Endometrial microvascular endothelial cells (primary cell): ENCODE data around the gene SASH3. TPM values are rescaled to one million over a fixed set of nuclear protein-coding genes. Genes with fewer than 3 reads are reported as not detected.

ENCODE experiments used
- in situ Hi-C: cut with HindIII; loops from 2 replicates; pipeline ENCODE4 v1.10.0; 2017; ENCODE audit warnings: low sequenced_read_pairs, low pct_unique_long_range_greater_than_20kb; ENCODE audit errors: inconsistent ontology term
- total RNA-seq: library from RNA; depleted of rRNA; stranded (reverse); fragments of >200 nt; gene quantifications from one replicate; pipeline ENCODE4 v1.2.3, GENCODE V29; 2015; ENCODE audit errors: inconsistent ontology term

SASH3 gene
- total RNA-seq, 1 donor from 2014 or later, result not detected

DNA sequence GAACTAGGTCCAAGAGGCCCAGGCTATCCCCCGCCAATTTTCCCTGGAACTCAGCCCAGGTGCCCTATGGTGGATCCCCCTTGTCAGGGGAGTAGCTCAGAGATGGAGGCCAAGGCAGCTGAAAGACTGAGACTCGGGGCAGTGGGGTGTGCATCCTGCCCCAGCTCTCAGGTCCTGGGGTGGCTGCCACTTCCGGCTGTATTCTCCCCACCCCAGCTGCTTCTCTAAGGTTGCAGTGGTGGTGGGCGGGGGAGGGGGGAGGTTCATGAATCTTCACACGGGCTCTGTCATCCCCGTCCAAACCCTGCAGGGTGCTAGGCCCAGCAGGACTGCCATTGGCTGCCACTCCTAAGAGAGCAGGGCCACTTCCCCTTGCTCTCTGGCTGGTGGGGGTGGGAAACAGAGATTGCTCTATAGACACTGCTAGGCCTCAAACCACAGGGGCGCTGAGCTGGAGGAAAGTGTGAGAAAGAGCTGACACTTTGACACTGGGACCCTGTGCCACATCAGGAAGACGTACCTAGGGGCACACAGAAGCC is 1.5 kb downstream of the SASH3 start:
- in situ Hi-C loops, result no loop called here

DNA sequence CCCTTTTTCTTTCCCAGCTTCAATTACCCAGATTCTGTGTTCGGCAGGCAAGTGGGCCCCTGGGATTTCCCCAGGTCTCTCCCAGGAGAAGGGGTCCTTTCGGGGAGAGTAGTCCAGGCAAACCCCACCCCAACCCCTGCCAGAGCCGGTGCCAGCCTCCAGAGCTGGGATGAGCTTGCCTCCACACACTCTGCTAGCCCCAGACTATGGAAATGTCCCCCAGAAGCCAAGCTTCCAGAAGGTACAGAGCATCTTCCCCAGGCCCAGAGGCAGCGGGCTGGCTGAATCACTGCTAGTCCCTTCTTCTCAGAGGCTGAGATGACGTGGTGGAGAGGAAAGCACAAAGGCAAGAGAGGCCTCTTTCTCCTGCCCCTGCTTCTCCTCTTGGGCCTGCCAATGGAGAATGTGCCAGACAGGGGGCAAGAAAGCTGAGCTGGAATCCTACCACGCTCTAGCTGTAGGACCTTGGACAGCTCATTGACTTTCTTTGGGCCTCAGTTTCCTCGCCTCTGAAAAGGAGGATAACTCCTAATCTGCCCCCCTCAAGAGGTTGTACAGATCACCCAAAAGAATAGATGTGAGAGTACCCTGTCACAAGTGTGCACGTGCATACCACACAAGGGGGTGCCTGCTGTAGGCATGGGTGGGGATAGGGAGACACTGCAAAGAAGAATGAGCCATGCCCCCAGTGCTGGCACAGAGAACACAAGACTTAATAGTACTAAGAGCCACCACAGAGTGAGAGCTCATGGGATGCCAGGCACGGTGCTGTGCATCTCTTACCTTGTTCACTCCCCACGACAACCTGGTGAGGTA is 2.1 kb downstream of the SASH3 start:
- in situ Hi-C loops, result no loop called here

- in situ Hi-C loops, result no loop called here
These were observed 3.0 kb downstream of the SASH3 start for GRCh38 chrX:129782706-129783105.

- in situ Hi-C loops, result no loop called here
These were observed 3.6 kb downstream of the SASH3 start for GRCh38 chrX:129783291-129783713.

GRCh38 chrX:129784371-129784770 is 4.6 kb downstream of the SASH3 start:
- in situ Hi-C loops, result no loop called here

- in situ Hi-C loops, result no loop called here
These were observed 5.6 kb downstream of the SASH3 start for GRCh38 chrX:129785160-129785947.

GRCh38 chrX:129786210-129786651 is 6.5 kb downstream of the SASH3 start:
- in situ Hi-C loops, result no loop called here

GRCh38 chrX:129787336-129788055 is 7.7 kb downstream of the SASH3 start:
- in situ Hi-C loops, result no loop called here

DNA sequence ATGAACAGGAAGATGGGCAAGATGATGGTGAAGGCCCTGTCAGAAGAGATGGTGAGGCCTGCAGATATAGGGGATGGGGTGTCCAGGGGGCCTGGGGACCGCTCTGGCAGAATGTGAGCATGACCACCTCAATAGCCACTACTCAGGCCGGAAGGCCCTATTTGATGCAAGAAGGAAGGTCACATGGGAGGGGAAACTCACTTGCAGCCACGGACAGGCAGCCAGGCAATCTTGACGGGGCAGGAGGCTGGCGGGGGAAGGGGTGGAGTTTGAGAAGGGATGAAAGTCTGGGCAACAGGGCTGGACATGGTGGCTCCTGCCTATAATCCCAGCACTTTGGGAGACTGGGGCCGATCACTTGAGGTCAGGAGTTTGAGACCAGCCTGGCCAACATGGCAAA is 8.8 kb downstream of the SASH3 start:
- in situ Hi-C loops, result no loop called here

DNA sequence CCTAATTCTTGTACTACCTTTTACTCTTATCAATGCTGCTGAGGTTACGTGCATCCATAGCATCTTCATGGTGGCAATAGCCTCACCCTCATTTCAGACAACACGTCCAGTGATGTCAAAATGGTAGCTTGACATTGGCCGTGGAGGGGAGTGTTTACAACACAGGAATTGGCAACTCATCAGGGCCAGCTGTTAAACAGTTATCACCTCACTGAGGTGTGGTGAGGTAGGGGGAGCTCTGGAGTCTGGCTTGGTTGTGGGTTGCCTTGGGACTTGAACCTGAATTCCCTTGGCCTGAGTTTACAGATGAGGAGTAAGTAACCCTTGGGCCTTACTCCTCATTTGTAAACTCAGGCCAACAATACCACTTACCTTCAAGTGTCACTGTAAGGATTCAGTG is 10.4 kb downstream of the SASH3 start:
- in situ Hi-C loops, result no loop called here

DNA sequence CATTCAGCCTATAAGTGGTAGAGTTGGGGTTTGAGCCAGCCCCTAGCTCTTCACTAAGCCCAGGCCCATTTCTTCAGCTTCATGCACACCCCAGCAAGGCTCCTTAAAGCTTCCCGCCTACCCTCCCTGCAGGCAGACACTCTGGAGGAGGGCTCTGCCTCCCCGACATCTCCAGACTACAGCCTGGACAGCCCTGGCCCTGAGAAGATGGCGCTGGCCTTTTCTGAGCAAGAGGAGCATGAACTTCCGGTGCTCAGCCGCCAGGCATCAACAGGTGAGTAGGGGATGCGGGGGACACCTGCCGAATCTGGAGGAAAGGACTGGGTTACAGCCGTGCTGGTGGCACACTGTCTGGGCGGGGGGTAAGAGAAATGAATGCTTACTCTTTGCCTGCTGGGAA is 11.1 kb downstream of the SASH3 start:
- in situ Hi-C loops, result no loop called here

GRCh38 chrX:129791336-129791735 is 11.6 kb downstream of the SASH3 start:
- in situ Hi-C loops, result no loop called here

DNA sequence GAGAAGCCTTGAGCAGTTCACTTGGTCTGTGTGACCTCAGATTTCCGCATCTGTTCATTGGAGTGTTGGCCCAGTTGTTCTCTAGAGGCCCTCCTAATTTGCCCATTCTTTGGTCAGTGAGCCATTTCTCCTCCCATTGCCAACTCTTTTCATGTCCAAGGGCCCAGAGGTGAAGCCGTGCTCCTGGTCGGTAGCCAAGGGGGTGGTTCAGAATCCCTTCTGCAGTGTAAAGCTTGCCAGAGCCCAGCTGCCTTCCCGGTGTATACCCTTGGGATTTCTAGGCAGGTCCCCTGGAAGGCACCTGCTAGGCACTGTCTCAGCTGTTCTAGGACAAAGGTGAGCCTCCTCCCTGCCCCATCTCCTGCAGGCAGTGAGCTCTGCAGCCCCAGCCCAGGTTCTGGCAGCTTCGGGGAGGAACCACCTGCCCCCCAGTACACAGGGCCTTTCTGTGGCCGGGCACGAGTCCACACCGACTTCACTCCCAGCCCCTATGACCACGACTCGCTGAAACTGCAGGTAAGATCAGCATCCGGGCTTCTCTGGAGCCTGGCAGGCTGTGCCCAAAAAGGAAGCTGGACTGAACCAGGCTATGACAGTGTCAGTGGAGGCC is 12.3 kb downstream of the SASH3 start:
- in situ Hi-C loops, result no loop called here

DNA sequence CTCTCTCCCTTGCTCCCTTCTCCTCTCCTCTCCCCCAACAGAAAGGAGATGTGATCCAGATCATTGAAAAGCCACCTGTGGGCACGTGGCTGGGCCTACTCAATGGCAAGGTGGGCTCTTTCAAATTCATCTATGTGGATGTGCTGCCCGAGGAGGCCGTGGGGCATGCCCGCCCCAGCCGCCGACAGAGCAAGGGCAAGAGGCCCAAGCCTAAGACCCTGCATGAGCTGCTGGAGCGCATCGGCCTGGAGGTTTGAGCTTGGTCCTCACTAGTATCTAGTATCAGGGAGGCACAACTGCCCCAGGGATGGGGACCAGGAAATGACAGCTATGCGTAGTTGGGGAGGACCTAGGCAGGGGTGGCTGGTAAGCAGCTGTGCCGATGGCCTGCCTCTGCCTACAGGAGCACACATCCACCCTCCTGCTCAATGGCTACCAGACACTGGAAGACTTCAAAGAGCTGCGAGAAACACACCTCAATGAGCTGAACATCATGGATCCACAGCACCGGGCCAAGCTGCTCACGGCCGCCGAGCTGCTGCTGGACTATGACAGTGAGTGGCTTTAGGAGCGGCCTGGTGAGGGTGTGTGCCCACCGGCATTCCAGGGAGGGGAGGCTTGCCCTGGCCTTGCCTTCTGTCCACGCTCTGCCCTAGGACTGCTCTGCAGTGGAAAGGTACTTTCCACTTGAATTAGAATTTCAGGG is 13.0 kb downstream of the SASH3 start:
- in situ Hi-C loops, result no loop called here

DNA sequence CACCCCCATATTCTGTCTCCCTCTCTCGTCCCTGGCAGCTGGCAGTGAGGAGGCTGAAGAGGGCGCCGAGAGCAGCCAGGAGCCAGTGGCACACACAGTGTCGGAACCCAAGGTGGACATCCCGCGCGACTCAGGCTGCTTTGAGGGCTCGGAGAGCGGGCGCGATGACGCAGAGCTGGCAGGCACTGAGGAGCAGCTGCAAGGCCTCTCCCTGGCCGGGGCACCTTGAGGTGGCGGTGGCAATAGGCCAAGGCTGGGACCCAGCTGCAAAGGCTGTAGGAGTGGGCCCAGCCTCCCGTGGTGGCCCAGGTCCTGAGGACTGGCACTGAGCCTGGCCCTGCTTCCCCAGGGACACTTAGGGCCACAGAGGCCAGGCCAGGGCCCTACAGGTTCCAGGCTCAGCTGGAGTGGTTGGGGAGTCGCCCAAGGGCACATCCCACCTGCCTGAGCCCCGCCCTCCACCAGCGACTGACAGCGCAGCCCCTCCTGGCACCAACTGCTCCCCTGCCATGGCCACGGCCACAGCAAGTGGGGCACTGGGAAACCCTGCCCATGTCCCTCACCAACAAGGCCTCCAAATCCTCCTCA is 13.9 kb downstream of the SASH3 start:
- in situ Hi-C loops, result no loop called here

- in situ Hi-C loops, result no loop called here
These were observed 15.8 kb downstream of the SASH3 start for GRCh38 chrX:129795584-129795983.

DNA sequence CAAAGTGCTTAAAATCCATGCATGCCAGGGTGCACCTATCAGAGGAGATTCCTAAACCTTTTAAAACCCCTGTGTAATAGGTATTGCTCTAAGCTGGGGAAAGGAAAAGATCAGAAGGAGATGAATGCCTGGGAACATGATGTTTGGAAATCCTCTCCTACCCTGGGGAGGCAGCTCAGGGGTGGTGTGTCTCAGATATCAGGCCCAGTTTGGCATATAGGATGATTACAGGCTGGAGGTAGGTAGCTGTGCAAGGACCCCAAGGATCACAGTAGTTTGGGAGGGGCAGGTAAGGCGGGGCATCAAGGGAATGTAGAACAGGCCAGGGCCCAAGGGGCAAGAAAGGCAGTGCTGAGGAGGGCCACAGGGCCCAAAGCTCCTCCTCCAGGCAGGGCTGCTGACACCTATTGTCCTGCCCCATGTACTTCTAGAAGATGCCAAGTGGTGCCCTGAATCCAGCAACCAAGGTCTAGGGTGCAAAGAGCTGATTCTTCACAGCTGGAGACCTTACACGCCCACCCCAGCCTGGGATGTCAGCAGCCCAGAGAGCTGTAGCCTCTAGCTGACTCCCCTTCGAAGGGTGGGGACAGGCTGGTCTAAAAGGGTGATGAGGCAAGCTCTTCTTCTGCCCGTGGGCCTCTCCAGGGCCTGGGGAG is 17.6 kb downstream of the SASH3 start:
- in situ Hi-C loops, result no loop called here
